Uterus (tissue), 2 donors: ENCODE measurements around the gene KLF3.
"Not testable (repeated sequence)": the region's sequence is repeated elsewhere in the genome, so short reads cannot be mapped to it uniquely, and the experiment has no call there.

Experiments used
- CTCF ChIP-seq, 4 experiments: fragments of 200-600 bp in 2 of 4; fragments of 450-650 bp in 2 of 4; sonication (generic) in 2 of 4; IDR thresholded peaks; one replicate each; pipeline ENCODE4 v1.5.1; 2016 to 2019; ENCODE audit warnings: antibody characterized with exemption in 4 of 4, mild to moderate bottlenecking in 2 of 4, moderate library complexity in 1 of 4
- POLR2A ChIP-seq, 2 donors: fragments of 450-650 bp; IDR thresholded peaks; one replicate each; pipeline ENCODE4 v1.6.1; 2016; ENCODE audit warnings: antibody characterized with exemption in 2 of 2, mild to moderate bottlenecking in 1 of 2, moderate library complexity in 1 of 2

GRCh38 chr4:38626901-38627444, 37.0 kb upstream of the KLF3 start:
- TF ChIP-seq CTCF, POLR2A (IDR thresholded peaks at IDR 0.05): not testable (repeated sequence)
